A549 (cell line): ENCODE results near the gene DPYSL4.
"Not testable (repeated sequence)": the region's sequence is repeated elsewhere in the genome, so short reads cannot be mapped to it uniquely, and the experiment has no call there.

ENCODE experiments used
- BHLHE40 ChIP-seq: IDR thresholded peaks from 2 replicates; pipeline ENCODE4 v1.6.1; 2012; ENCODE audit warnings: low read depth, low read length, inconsistent platforms
- GATA3 ChIP-seq: IDR thresholded peaks from 2 replicates; pipeline ENCODE4 v1.6.1; 2012; ENCODE audit warnings: borderline replicate concordance
- KDM1A ChIP-seq: fragments of 200-600 bp; sonication (generic); IDR thresholded peaks from 2 replicates; pipeline ENCODE4 v1.6.1; 2016; ENCODE audit warnings: low read depth, mild to moderate bottlenecking
- KDM5A ChIP-seq: fragments of 200-600 bp; sonication (generic); IDR thresholded peaks from 2 replicates; pipeline ENCODE4 v1.6.1; 2016; ENCODE audit warnings: antibody characterized with exemption, mild to moderate bottlenecking
- MAZ ChIP-seq: fragments of 150-350 bp; IDR thresholded peaks from 2 replicates; pipeline ENCODE4 v1.6.1; 2014; ENCODE audit warnings: antibody characterized with exemption, low read depth, low read length, borderline replicate concordance
- POLR2A ChIP-seq: IDR thresholded peaks from 2 replicates; pipeline ENCODE4 v1.6.1; 2012; ENCODE audit warnings: mild to moderate bottlenecking, low read length
- RAD21 ChIP-seq, 2 experiments: fragments of >200 bp in 1 of 2; sonication (Bioruptor Twin) in 1 of 2; formaldehyde crosslinking in 1 of 2; IDR thresholded peaks in 1 of 2; conservative IDR thresholded peaks in 1 of 2; 2 replicates in 1 of 2; 3 replicates in 1 of 2; pipeline ENCODE4 v1.6.1; 2012 to 2018; ENCODE audit warnings: inconsistent platforms in 1 of 2
- RCOR1 ChIP-seq: fragments of 150-350 bp; IDR thresholded peaks from 2 replicates; pipeline ENCODE4 v1.6.1; 2014; ENCODE audit warnings: antibody characterized with exemption, low read length, low read depth
- TF ChIP-seq, protein P1 (sequence below): fragments of >200 bp; sonication (Bioruptor Twin); formaldehyde crosslinking; IDR thresholded peaks from 3 replicates; pipeline ENCODE4 v1.5.1; 2016
- TF ChIP-seq, protein P2 (sequence below): fragments of 450-650 bp; IDR thresholded peaks from 2 replicates; pipeline ENCODE4 v1.6.1; 2014; ENCODE audit warnings: antibody characterized with exemption

GRCh38 chr10:132160231-132160630, 26.5 kb upstream of the DPYSL4 start:
- TF ChIP-seq MAZ; RCOR1; KDM1A; POLR2A; GATA3; RAD21 (conservative IDR thresholded peaks at IDR 0.05 in 1 of 2, IDR thresholded peaks at IDR 0.05 in 1 of 2); BHLHE40; KDM5A: not testable (repeated sequence)
- TF ChIP-seq, protein P1, sequence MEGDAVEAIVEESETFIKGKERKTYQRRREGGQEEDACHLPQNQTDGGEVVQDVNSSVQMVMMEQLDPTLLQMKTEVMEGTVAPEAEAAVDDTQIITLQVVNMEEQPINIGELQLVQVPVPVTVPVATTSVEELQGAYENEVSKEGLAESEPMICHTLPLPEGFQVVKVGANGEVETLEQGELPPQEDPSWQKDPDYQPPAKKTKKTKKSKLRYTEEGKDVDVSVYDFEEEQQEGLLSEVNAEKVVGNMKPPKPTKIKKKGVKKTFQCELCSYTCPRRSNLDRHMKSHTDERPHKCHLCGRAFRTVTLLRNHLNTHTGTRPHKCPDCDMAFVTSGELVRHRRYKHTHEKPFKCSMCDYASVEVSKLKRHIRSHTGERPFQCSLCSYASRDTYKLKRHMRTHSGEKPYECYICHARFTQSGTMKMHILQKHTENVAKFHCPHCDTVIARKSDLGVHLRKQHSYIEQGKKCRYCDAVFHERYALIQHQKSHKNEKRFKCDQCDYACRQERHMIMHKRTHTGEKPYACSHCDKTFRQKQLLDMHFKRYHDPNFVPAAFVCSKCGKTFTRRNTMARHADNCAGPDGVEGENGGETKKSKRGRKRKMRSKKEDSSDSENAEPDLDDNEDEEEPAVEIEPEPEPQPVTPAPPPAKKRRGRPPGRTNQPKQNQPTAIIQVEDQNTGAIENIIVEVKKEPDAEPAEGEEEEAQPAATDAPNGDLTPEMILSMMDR, result not testable (repeated sequence)
- TF ChIP-seq, protein P2, sequence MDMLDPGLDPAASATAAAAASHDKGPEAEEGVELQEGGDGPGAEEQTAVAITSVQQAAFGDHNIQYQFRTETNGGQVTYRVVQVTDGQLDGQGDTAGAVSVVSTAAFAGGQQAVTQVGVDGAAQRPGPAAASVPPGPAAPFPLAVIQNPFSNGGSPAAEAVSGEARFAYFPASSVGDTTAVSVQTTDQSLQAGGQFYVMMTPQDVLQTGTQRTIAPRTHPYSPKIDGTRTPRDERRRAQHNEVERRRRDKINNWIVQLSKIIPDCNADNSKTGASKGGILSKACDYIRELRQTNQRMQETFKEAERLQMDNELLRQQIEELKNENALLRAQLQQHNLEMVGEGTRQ, result not testable (repeated sequence)
